WTC11 (cell line): ENCODE results near the gene PPP1R10.

ENCODE experiments used
- CREM ChIP-seq: sonication (generic); formaldehyde crosslinking; IDR thresholded peaks from 2 replicates; pipeline ENCODE4 v1.8.1; 2022; ENCODE audit warnings: mild to moderate bottlenecking, missing genetic modification reagents, moderate library complexity
- TP53 ChIP-seq: sonication (generic); formaldehyde crosslinking; IDR thresholded peaks from 2 replicates; pipeline ENCODE4 v1.8.1; 2023; ENCODE audit warnings: mild to moderate bottlenecking, missing genetic modification reagents
- TF ChIP-seq, protein P1 (sequence below): fragments of 200-600 bp; IDR thresholded peaks from 2 replicates; pipeline ENCODE4 v1.8.0; 2022; ENCODE audit warnings: antibody characterized with exemption

DNA sequence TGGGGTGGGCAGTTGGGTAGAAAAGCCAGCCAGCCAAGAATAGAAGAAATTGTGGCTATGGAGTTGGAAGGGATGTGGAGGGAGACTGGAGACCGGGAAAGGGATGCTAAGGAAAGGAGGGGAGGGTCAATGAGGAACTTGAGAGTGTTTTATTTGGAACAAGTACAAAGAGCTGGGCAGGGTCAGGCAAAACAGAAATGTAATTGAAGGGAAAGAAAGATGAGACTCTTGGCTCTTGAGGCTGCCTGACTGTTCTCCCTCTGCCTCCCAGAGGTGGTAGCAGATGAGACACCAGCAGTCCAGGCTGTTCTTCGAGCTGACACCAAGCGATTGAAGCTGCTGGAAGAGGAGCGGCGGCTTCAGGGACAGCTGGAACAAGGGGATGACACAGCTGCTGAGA, 33.1 kb downstream of the PPP1R10 start:
- TF ChIP-seq, protein P1, sequence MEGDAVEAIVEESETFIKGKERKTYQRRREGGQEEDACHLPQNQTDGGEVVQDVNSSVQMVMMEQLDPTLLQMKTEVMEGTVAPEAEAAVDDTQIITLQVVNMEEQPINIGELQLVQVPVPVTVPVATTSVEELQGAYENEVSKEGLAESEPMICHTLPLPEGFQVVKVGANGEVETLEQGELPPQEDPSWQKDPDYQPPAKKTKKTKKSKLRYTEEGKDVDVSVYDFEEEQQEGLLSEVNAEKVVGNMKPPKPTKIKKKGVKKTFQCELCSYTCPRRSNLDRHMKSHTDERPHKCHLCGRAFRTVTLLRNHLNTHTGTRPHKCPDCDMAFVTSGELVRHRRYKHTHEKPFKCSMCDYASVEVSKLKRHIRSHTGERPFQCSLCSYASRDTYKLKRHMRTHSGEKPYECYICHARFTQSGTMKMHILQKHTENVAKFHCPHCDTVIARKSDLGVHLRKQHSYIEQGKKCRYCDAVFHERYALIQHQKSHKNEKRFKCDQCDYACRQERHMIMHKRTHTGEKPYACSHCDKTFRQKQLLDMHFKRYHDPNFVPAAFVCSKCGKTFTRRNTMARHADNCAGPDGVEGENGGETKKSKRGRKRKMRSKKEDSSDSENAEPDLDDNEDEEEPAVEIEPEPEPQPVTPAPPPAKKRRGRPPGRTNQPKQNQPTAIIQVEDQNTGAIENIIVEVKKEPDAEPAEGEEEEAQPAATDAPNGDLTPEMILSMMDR: no peak
- TF ChIP-seq TP53: no peak
- no peak for TF ChIP-seq CREM
